ENCODE results near the gene WNT2B. TPM values are rescaled to one million over a fixed set of nuclear protein-coding genes. Genes with fewer than 3 reads are reported as not detected.

WNT2B gene
- polyA plus RNA-seq, 1 of the 3 experiments (the other 2 are of a cell fraction) = 4.3 TPM

GRCh38 chr1:112537456-112537855 lies 28.7 kb downstream of the WNT2B start:
- Histone ChIP-seq H3K4me1 (ENCODE audit: control insufficient read depth in 1 of 2, insufficient read depth in 2 of 2, low read depth in 1 of 2, low read length in 1 of 2) (peaks cover 0 to 8% of the 10 kb centered on the region in 2 experiments; a peak in 2 of 4 replicates), H3K9me3 (no peaks in the 10 kb centered on the region), H3K9me2 (no peaks in the 10 kb centered on the region), H2AFZ (ENCODE audit: low read depth) (no peak overlapping the region), H3K27me3 (ENCODE audit: insufficient read depth) (no peaks in the 10 kb centered on the region), H3F3A (replicated peaks; ENCODE audit: insufficient read depth) (peaks cover 12% of the 10 kb centered on the region), H3K4me3 (ENCODE audit: low read depth in 2 of 2, low read length in 1 of 2) (no peak overlapping the region), H3K79me2 (ENCODE audit: insufficient read depth) (no peaks in the 10 kb centered on the region), H4K20me1 (ENCODE audit: insufficient read depth) (no peaks in the 10 kb centered on the region), H3K36me3 (replicated peaks in 1 of 2; ENCODE audit: control insufficient read depth in 1 of 2, insufficient read depth in 2 of 2, low read length in 1 of 2) (peaks cover 20% of the 10 kb centered on the region in 2 experiments), H3K9ac (no peak overlapping the region), H3K27ac (ENCODE audit: low read depth in 2 of 2, low read length in 1 of 2) (no peak overlapping the region), H3K4me2 (no peak overlapping the region)
- TF ChIP-seq, protein P1, sequence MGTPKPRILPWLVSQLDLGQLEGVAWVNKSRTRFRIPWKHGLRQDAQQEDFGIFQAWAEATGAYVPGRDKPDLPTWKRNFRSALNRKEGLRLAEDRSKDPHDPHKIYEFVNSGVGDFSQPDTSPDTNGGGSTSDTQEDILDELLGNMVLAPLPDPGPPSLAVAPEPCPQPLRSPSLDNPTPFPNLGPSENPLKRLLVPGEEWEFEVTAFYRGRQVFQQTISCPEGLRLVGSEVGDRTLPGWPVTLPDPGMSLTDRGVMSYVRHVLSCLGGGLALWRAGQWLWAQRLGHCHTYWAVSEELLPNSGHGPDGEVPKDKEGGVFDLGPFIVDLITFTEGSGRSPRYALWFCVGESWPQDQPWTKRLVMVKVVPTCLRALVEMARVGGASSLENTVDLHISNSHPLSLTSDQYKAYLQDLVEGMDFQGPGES (IDR thresholded peaks at IDR 0.05; ENCODE audit: low read depth, low read length) = no peak
- TF ChIP-seq PBX3 (IDR thresholded peaks at IDR 0.05) (no peak), RCOR1 (IDR thresholded peaks at IDR 0.05; ENCODE audit: low read length) (no peak), EZH2phosphoT487 (IDR thresholded peaks at IDR 0.05; ENCODE audit: borderline replicate concordance, low read depth) (no peak), USF2 (IDR thresholded peaks at IDR 0.05; ENCODE audit: borderline replicate concordance, low read depth, low read length) (no peak)
- TF ChIP-seq, protein P2, sequence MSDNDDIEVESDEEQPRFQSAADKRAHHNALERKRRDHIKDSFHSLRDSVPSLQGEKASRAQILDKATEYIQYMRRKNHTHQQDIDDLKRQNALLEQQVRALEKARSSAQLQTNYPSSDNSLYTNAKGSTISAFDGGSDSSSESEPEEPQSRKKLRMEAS (IDR thresholded peaks at IDR 0.05; ENCODE audit: low read depth) = no peak
- CTCF ChIA-PET = interaction anchor here (1.1 to 1.2 kb wide), 2 partner anchors 36 to 37 kb away, joined by 3 to 4 read pairs; no protein-coding TSS in a partner anchor
- POLR2A ChIA-PET = no interaction called here
- no peak for DNase-seq

DNA sequence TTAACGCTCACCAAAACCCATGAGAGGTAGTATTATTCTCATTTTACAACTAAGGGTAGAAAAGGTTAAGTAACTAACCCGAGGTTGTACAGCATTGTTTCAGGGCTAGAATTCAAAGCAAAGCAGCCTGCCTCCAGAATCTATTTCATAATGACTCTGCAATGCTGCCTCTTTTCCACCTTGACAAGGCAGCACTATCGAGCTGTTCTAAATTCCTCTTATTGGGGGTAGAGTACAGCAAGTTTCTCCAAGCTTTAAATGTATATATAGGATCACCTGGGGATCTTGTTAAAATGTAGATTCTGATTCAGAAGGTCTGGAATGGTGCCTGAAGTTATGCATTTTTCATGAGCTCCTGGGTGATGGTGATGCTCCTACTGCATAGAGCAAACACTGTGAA lies 30.1 kb downstream of the WNT2B start:
- no peaks in the 10 kb centered on the region for H3K27me3 ChIP-seq (ENCODE audit: insufficient read depth)
- CTCF ChIA-PET = interaction anchor here (1.0 to 1.3 kb wide), 3 partner anchors 18 to 148 kb away, joined by 3 read pairs; no protein-coding TSS in a partner anchor
- 98% methylated on average over 3 of the region's 3 CpGs for WGBS (ENCODE audit: low lambda C conversion rate)
- H3K36me3 ChIP-seq (replicated peaks in 1 of 2; ENCODE audit: control insufficient read depth in 1 of 2, insufficient read depth in 2 of 2, low read length in 1 of 2) = peaks cover 17 to 20% of the 10 kb centered on the region in 2 experiments
- H3K27ac ChIP-seq (ENCODE audit: low read depth in 2 of 2, low read length in 1 of 2) = no peak overlapping the region
- no peaks in the 10 kb centered on the region for H3K9me2 ChIP-seq
- no peak overlapping the region for H3K4me2 ChIP-seq
- peaks cover 5% of the 10 kb centered on the region for H3F3A ChIP-seq (replicated peaks; ENCODE audit: insufficient read depth)
- H3K79me2 ChIP-seq (ENCODE audit: insufficient read depth) = no peaks in the 10 kb centered on the region
- POLR2A ChIA-PET = no interaction called here
- peaks cover 0 to 4% of the 10 kb centered on the region in 2 experiments; a peak in 1 of 4 replicates for H3K4me1 ChIP-seq (ENCODE audit: control insufficient read depth in 1 of 2, insufficient read depth in 2 of 2, low read depth in 1 of 2, low read length in 1 of 2)
- H3K9ac ChIP-seq = no peak overlapping the region
- H3K4me3 ChIP-seq (ENCODE audit: low read depth in 2 of 2, low read length in 1 of 2) = no peak overlapping the region
- no peaks in the 10 kb centered on the region for H4K20me1 ChIP-seq (ENCODE audit: insufficient read depth)
- no peak for DNase-seq
- H3K9me3 ChIP-seq = no peaks in the 10 kb centered on the region
- H2AFZ ChIP-seq (ENCODE audit: low read depth) = no peak overlapping the region
- no peak for TF ChIP-seq GABPA (IDR thresholded peaks at IDR 0.05; ENCODE audit: low read depth)
- TF ChIP-seq YY1 (IDR thresholded peaks at IDR 0.05; ENCODE audit: low read depth) = no peak
- TF ChIP-seq REST (IDR thresholded peaks at IDR 0.05; ENCODE audit: low read depth, low read length) = no peak
- no peak for TF ChIP-seq RXRA (IDR thresholded peaks at IDR 0.05; ENCODE audit: borderline replicate concordance, low read depth)
- no peak for TF ChIP-seq MEF2A (IDR thresholded peaks at IDR 0.05; ENCODE audit: borderline replicate concordance, low read depth)
- TF ChIP-seq FOXM1 (IDR thresholded peaks at IDR 0.05; ENCODE audit: low read depth) = no peak
- TF ChIP-seq, protein P3, sequence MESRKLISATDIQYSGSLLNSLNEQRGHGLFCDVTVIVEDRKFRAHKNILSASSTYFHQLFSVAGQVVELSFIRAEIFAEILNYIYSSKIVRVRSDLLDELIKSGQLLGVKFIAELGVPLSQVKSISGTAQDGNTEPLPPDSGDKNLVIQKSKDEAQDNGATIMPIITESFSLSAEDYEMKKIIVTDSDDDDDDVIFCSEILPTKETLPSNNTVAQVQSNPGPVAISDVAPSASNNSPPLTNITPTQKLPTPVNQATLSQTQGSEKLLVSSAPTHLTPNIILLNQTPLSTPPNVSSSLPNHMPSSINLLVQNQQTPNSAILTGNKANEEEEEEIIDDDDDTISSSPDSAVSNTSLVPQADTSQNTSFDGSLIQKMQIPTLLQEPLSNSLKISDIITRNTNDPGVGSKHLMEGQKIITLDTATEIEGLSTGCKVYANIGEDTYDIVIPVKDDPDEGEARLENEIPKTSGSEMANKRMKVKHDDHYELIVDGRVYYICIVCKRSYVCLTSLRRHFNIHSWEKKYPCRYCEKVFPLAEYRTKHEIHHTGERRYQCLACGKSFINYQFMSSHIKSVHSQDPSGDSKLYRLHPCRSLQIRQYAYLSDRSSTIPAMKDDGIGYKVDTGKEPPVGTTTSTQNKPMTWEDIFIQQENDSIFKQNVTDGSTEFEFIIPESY (IDR thresholded peaks at IDR 0.05; ENCODE audit: borderline replicate concordance, low read depth) = no peak
- TF ChIP-seq NRF1 (IDR thresholded peaks at IDR 0.05; ENCODE audit: low read depth, low read length) = no peak
- TF ChIP-seq, protein P4, sequence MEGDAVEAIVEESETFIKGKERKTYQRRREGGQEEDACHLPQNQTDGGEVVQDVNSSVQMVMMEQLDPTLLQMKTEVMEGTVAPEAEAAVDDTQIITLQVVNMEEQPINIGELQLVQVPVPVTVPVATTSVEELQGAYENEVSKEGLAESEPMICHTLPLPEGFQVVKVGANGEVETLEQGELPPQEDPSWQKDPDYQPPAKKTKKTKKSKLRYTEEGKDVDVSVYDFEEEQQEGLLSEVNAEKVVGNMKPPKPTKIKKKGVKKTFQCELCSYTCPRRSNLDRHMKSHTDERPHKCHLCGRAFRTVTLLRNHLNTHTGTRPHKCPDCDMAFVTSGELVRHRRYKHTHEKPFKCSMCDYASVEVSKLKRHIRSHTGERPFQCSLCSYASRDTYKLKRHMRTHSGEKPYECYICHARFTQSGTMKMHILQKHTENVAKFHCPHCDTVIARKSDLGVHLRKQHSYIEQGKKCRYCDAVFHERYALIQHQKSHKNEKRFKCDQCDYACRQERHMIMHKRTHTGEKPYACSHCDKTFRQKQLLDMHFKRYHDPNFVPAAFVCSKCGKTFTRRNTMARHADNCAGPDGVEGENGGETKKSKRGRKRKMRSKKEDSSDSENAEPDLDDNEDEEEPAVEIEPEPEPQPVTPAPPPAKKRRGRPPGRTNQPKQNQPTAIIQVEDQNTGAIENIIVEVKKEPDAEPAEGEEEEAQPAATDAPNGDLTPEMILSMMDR (IDR thresholded peaks at IDR 0.05) = no peak
- no peak for TF ChIP-seq RCOR1 (IDR thresholded peaks at IDR 0.05; ENCODE audit: low read length)
- no peak for TF ChIP-seq NFIC (IDR thresholded peaks at IDR 0.05; ENCODE audit: borderline replicate concordance)
